Airway epithelial cell (primary cell): ENCODE results near the gene RGS3. TPM values are rescaled to one million over a fixed set of nuclear protein-coding genes. Genes with fewer than 3 reads are reported as not detected.

Experiments used
- total RNA-seq: library from RNA; depleted of rRNA; stranded (reverse); fragments of >200 nt; gene quantifications from 2 replicates; pipeline ENCODE4 v1.2.3, GENCODE V29; 2015

Gene RGS3
- total RNA-seq: 19.0 and 29.8 TPM in 2 replicates

DNA sequence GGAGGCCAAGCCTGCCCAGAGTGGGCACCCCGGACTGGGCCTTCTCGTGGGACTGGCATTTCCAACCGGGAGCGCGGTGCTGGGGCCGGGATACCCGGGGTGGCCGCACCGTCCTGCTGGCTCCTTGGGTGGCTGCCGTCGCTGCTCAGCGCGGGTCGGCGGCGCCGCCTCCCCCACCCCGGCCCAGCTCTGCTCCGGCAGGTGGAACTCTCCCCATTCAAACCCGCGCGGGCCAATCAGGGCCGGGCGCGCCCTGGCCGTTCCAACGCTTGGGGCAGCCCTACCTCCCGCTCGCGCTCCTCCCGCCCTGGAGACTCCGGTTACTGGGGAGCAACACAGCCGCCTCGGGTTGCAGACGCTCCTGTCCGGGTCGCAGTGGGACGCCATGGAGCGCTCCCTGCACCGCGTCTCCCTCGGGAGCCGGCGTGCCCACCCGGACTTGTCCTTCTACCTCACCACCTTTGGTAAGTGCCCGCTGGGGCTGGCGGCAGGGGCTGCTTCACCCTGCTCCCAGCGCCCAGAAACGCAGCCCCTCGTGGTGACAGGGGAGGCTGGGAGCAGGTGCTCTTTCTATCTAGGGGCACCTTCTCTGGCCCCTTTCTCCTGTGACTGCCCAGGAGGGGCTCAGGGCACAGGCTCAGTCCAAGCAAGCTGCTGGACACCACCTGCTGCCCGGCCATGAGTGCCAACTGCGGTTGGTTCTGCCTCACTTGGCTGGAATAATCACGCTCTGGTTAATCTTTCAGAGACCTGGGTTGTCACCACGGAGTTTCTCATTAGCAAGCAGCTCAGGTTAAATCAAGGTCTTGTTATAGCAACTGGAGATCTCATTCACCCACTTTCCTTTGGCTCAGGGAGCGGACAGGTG, at the start of gene RGS3:
Gene RGS3 (plus strand): TSS at position 310 of the 868 bp plus-strand sequence. CDS start 76 bp downstream, at position 386.

Other genes starting within 250 kb of the RGS3 start
- gene FKBP15, start 242.4 kb upstream of the RGS3 start, total RNA-seq: 10.9 and 17.1 TPM in 2 replicates
- gene SLC31A1, start 242.2 kb upstream of the RGS3 start, total RNA-seq: 11.3 and 17.5 TPM in 2 replicates
- gene CDC26, start 188.2 kb upstream of the RGS3 start, total RNA-seq: 36.1 and 49.1 TPM in 2 replicates
- gene PRPF4, start 188.1 kb upstream of the RGS3 start, total RNA-seq: 31.2 and 33.0 TPM in 2 replicates
- gene RNF183, start 160.4 kb upstream of the RGS3 start, total RNA-seq: 0.21 TPM in 1 of 2 replicates, not detected in the other
- gene WDR31, start 123.5 kb upstream of the RGS3 start, total RNA-seq: 0.33 and 1.7 TPM in 2 replicates
- gene BSPRY, start 114.2 kb upstream of the RGS3 start, total RNA-seq: 15.2 and 15.3 TPM in 2 replicates
- gene HDHD3, start 86.7 kb upstream of the RGS3 start, total RNA-seq: 18.0 and 21.3 TPM in 2 replicates
- 5.1 and 9.9 TPM in 2 replicates for gene ALAD, start 62.4 kb upstream of the RGS3 start, total RNA-seq
- 62.2 and 67.4 TPM in 2 replicates for gene POLE3, start 53.1 kb upstream of the RGS3 start, total RNA-seq
- 0.09 and 0.35 TPM in 2 replicates for gene C9orf43, start 53.0 kb upstream of the RGS3 start, total RNA-seq